Smooth muscle cell (in vitro differentiated cells): ENCODE measurements around the gene TREX2. TPM values are rescaled to one million over a fixed set of nuclear protein-coding genes. Genes with fewer than 3 reads are reported as not detected.

Source experiments
- DNase-seq: peaks from one replicate; lab custom pipeline; 2025; ENCODE audit not compliant: unreplicated experiment; lab: John Stamatoyannopoulos, UW
- H2AFZ ChIP-seq: fragments of 200-600 bp; sonication (generic); 2 replicates; pipeline ENCODE4 v1.6.0; 2016; ENCODE audit warnings: antibody characterized with exemption, low read depth, mild to moderate bottlenecking
- H3F3A ChIP-seq: fragments of 200-600 bp; sonication (generic); 2 replicates; pipeline ENCODE4 v1.6.0; 2017; ENCODE audit warnings: antibody characterized with exemption, low read depth
- H3K27ac ChIP-seq: fragments of 200-600 bp; sonication (generic); 2 replicates; pipeline ENCODE4 v1.5.1; 2016; ENCODE audit warnings: low read depth, mild to moderate bottlenecking
- H3K27me3 ChIP-seq: fragments of 200-600 bp; sonication (generic); 2 replicates; pipeline ENCODE4 v1.6.1; 2016; ENCODE audit warnings: low read depth, mild to moderate bottlenecking
- H3K36me3 ChIP-seq: fragments of 200-600 bp; sonication (generic); 2 replicates; pipeline ENCODE4 v1.5.1; 2016; ENCODE audit warnings: low read depth
- H3K4me1 ChIP-seq: fragments of 200-600 bp; sonication (generic); 2 replicates; pipeline ENCODE4 v1.5.1; 2016; ENCODE audit warnings: low read depth
- H3K4me2 ChIP-seq: fragments of 200-600 bp; sonication (generic); 2 replicates; pipeline ENCODE4 v1.6.0; 2016; ENCODE audit warnings: mild to moderate bottlenecking
- H3K4me3 ChIP-seq: fragments of 200-600 bp; sonication (generic); 2 replicates; pipeline ENCODE4 v1.5.1; 2016; ENCODE audit warnings: mild to moderate bottlenecking
- H3K79me2 ChIP-seq: fragments of 200-600 bp; sonication (generic); 2 replicates; pipeline ENCODE4 v1.6.0; 2016; ENCODE audit warnings: low read depth, mild to moderate bottlenecking
- H3K9ac ChIP-seq: fragments of 200-600 bp; sonication (generic); 2 replicates; pipeline ENCODE4 v1.6.0; 2016; ENCODE audit warnings: low read depth
- H3K9me3 ChIP-seq: fragments of 200-600 bp; sonication (generic); replicated peaks from 2 replicates; pipeline ENCODE4 v1.5.1; 2016; ENCODE audit warnings: low read depth
- H4K20me1 ChIP-seq: fragments of 200-600 bp; sonication (generic); 2 replicates; pipeline ENCODE4 v1.6.0; 2016; ENCODE audit warnings: low read depth
- CTCF ChIP-seq: fragments of 200-600 bp; sonication (generic); IDR thresholded peaks from 2 replicates; pipeline ENCODE4 v1.5.1; 2017; ENCODE audit warnings: borderline replicate concordance, mild to moderate bottlenecking, antibody characterized with exemption; ENCODE audit not compliant: insufficient read depth, poor library complexity, severe bottlenecking
- WGBS: methylation state at CpG from one replicate; pipeline ENCODE4 v1.1.7; 2016; ENCODE audit warnings: low lambda C conversion rate; 5-methylcytosine and 5-hydroxymethylcytosine counted together
- polyA plus RNA-seq: library from polyadenylated mRNA; unstranded; fragments of >200 nt; fragmentation: Nextera tagmentation; extraction: Ambion mirVana; gene quantifications from 2 replicates; pipeline ENCODE4 v1.2.1, GENCODE V29; 2016
- total RNA-seq: library from RNA; depleted of rRNA; stranded (reverse); fragments of >200 nt; gene quantifications from 2 replicates; pipeline ENCODE4 v1.2.3, GENCODE V29; 2014

The TREX2 gene
- total and polyA plus RNA-seq, 2 experiments from 2014 or later, result 0.41 to 4.0 TPM

- Histone ChIP-seq H2AFZ (no peak overlapping the region), H3K27me3 (no peaks in the 10 kb centered on the region), H3K4me2 (no peak overlapping the region), H3K27ac (no peak overlapping the region), H3K36me3 (no peaks in the 10 kb centered on the region), H3K4me1 (no peaks in the 10 kb centered on the region), H3K9me3 (no peaks in the 10 kb centered on the region), H3K9ac (no peak overlapping the region), H4K20me1 (no peaks in the 10 kb centered on the region), H3K4me3 (no peak overlapping the region), H3K79me2 (no peaks in the 10 kb centered on the region), H3F3A (no peaks in the 10 kb centered on the region)
- no peak for DNase-seq
- TF ChIP-seq CTCF, result no peak
- WGBS, result 89% methylated on average over 10 of the region's 10 CpGs
These were observed 16.4 kb upstream of the TREX2 start for GRCh38 chrX:153462291-153462690.

- Histone ChIP-seq H3K9ac (no peak overlapping the region), H3K9me3 (no peaks in the 10 kb centered on the region), H4K20me1 (no peaks in the 10 kb centered on the region), H3K79me2 (no peaks in the 10 kb centered on the region), H2AFZ (no peak overlapping the region), H3K4me2 (no peak overlapping the region), H3K4me1 (no peaks in the 10 kb centered on the region), H3K36me3 (no peaks in the 10 kb centered on the region), H3K4me3 (no peak overlapping the region), H3F3A (no peaks in the 10 kb centered on the region), H3K27ac (no peak overlapping the region), H3K27me3 (no peaks in the 10 kb centered on the region)
- WGBS, result 59% methylated on average over 7 of the region's 7 CpGs
- peak; percentile 46 for TF ChIP-seq CTCF
- no peak for DNase-seq
These were observed 15.0 kb upstream of the TREX2 start for GRCh38 chrX:153460826-153461225.

- H3K4me2 ChIP-seq, result no peak overlapping the region
- no peaks in the 10 kb centered on the region for H3K4me1 ChIP-seq
- H3K9me3 ChIP-seq, result no peaks in the 10 kb centered on the region
- H3K36me3 ChIP-seq, result no peaks in the 10 kb centered on the region
- no peaks in the 10 kb centered on the region for H3F3A ChIP-seq
- no peak overlapping the region for H3K27ac ChIP-seq
- no peaks in the 10 kb centered on the region for H4K20me1 ChIP-seq
- no peak overlapping the region for H3K9ac ChIP-seq
- no peak for TF ChIP-seq CTCF
- H3K27me3 ChIP-seq, result no peaks in the 10 kb centered on the region
- 90% methylated on average over 4 of the region's 4 CpGs for WGBS
- no peaks in the 10 kb centered on the region for H3K79me2 ChIP-seq
- no peak overlapping the region for H3K4me3 ChIP-seq
- DNase-seq, result no peak
- H2AFZ ChIP-seq, result no peak overlapping the region
These were observed 14.1 kb upstream of the TREX2 start for GRCh38 chrX:153459986-153460385.

- Histone ChIP-seq H3K4me3 (no peak overlapping the region), H3K9me3 (no peaks in the 10 kb centered on the region), H3K4me1 (no peaks in the 10 kb centered on the region), H3K27me3 (no peaks in the 10 kb centered on the region), H3K36me3 (no peaks in the 10 kb centered on the region), H3K4me2 (no peak overlapping the region), H2AFZ (no peak overlapping the region), H3F3A (no peaks in the 10 kb centered on the region), H4K20me1 (no peaks in the 10 kb centered on the region), H3K27ac (no peak overlapping the region), H3K79me2 (no peaks in the 10 kb centered on the region), H3K9ac (no peak overlapping the region)
- no peak for DNase-seq
- no peak for TF ChIP-seq CTCF
- WGBS, result 74% methylated on average over 4 of the region's 4 CpGs
These were observed 12.6 kb upstream of the TREX2 start for GRCh38 chrX:153458476-153458875.
